ENCODE measurements around the gene TMA7. TPM values are rescaled to one million over a fixed set of nuclear protein-coding genes. Genes with fewer than 3 reads are reported as not detected.

TMA7 gene
- polyA plus RNA-seq, 1 donor from 2014 or later, result 1,747 TPM

- no peaks in the 10 kb centered on the region for H3K27me3 ChIP-seq (ENCODE audit: insufficient read depth, low read depth, low read length)
- no peak overlapping the region for H3K27ac ChIP-seq (ENCODE audit: low read length)
- no peak overlapping the region for H3K4me2 ChIP-seq (ENCODE audit: low read length)
- H3K9me2 ChIP-seq (ENCODE audit: insufficient read depth, low read length), result no peaks in the 10 kb centered on the region
- H3F3A ChIP-seq (ENCODE audit: insufficient read depth, low read length, poor library complexity, severe bottlenecking), result no peaks in the 10 kb centered on the region
- no peaks in the 10 kb centered on the region for H3K36me3 ChIP-seq (ENCODE audit: insufficient read depth, low read length)
- H3K9me3 ChIP-seq (ENCODE audit: low read length), result no peaks in the 10 kb centered on the region
- peaks cover 3% of the 10 kb centered on the region for H4K20me1 ChIP-seq (ENCODE audit: insufficient read depth)
- no peak overlapping the region for H3K4me3 ChIP-seq (ENCODE audit: low read length)
- H3K79me2 ChIP-seq (replicated peaks; ENCODE audit: insufficient read depth, low read length), result no peaks in the 10 kb centered on the region
- H2AFZ ChIP-seq (ENCODE audit: low read depth, low read length), result no peak overlapping the region
- no peak for TF ChIP-seq SMC3 (conservative IDR thresholded peaks at IDR 0.05; ENCODE audit: poor library complexity)
- TF ChIP-seq CTCF (IDR thresholded peaks at IDR 0.05; ENCODE audit: poor library complexity, severe bottlenecking), result no peak
- no peak for TF ChIP-seq TAF1 (IDR thresholded peaks at IDR 0.05; ENCODE audit: low read depth)
- no peak for TF ChIP-seq POLR2AphosphoS5 (IDR thresholded peaks at IDR 0.05)
- TF ChIP-seq EP300 (conservative IDR thresholded peaks at IDR 0.05; ENCODE audit: poor library complexity, severe bottlenecking), result no peak
- no peak for TF ChIP-seq EZH2 (IDR thresholded peaks at IDR 0.05; ENCODE audit: borderline replicate concordance, insufficient read depth, low read length, poor library complexity, severe bottlenecking)
- no peak for TF ChIP-seq RAD21 (conservative IDR thresholded peaks at IDR 0.05)
- TF ChIP-seq MXI1 (conservative IDR thresholded peaks at IDR 0.05; ENCODE audit: poor library complexity, severe bottlenecking), result no peak
- no peak for TF ChIP-seq REST (IDR thresholded peaks at IDR 0.05; ENCODE audit: borderline replicate concordance)
- H3K9ac ChIP-seq (ENCODE audit: low read length), result no peak overlapping the region
These were observed 23.5 kb upstream of the TMA7 start for GRCh38 chr3:48416546-48416945.

- Histone ChIP-seq H3K9ac (ENCODE audit: low read length) (no peak overlapping the region), H3K27me3 (ENCODE audit: insufficient read depth, low read depth, low read length) (no peaks in the 10 kb centered on the region), H3K4me2 (ENCODE audit: low read length) (no peak overlapping the region), H2AFZ (ENCODE audit: low read depth, low read length) (no peak overlapping the region), H3K36me3 (ENCODE audit: insufficient read depth, low read length) (no peaks in the 10 kb centered on the region), H3K79me2 (replicated peaks; ENCODE audit: insufficient read depth, low read length) (peaks cover 1% of the 10 kb centered on the region), H3F3A (ENCODE audit: insufficient read depth, low read length, poor library complexity, severe bottlenecking) (no peaks in the 10 kb centered on the region), H3K27ac (ENCODE audit: low read length) (no peak overlapping the region), H3K4me3 (ENCODE audit: low read length) (no peak overlapping the region), H3K9me2 (ENCODE audit: insufficient read depth, low read length) (no peaks in the 10 kb centered on the region), H3K9me3 (ENCODE audit: low read length) (no peaks in the 10 kb centered on the region), H4K20me1 (ENCODE audit: insufficient read depth) (peaks cover 3% of the 10 kb centered on the region)
- TF ChIP-seq RAD21 (conservative IDR thresholded peaks at IDR 0.05), result no peak
- no peak for TF ChIP-seq CTCF (IDR thresholded peaks at IDR 0.05; ENCODE audit: poor library complexity, severe bottlenecking)
- no peak for TF ChIP-seq EP300 (conservative IDR thresholded peaks at IDR 0.05; ENCODE audit: poor library complexity, severe bottlenecking)
- TF ChIP-seq REST (IDR thresholded peaks at IDR 0.05; ENCODE audit: borderline replicate concordance), result no peak
- TF ChIP-seq POLR2AphosphoS5 (IDR thresholded peaks at IDR 0.05), result no peak
These were observed 22.4 kb upstream of the TMA7 start for GRCh38 chr3:48417529-48418108.

All from neural cell (in vitro differentiated cells).